WTC11 (cell line): Measurements from ENCODE around the gene DCUN1D3. TPM values are rescaled to one million over a fixed set of nuclear protein-coding genes. Genes with fewer than 3 reads are reported as not detected.
A peak's percentile ranks its signal among the peaks of the same experiment; 100 is the strongest.

Experiments used
- ATAC-seq: fragments of 200-7000 bp; cut with Tn5 transposase; 2 replicates; pipeline ENCODE4 v1.10.0; 2021; ENCODE audit warnings: mild to moderate bottlenecking, moderate library complexity
- CTCF ChIA-PET: fragments of 300-600 bp; sonication (Branson Sonifier 250); formaldehyde crosslinking; loops from one replicate; lab custom pipeline; 2021; ENCODE audit warnings: antibody characterized with exemption; lab: Charles Lee
- POLR2A ChIA-PET: fragments of 350-600 bp; sonication (Branson Sonifier 250); formaldehyde crosslinking; loops from one replicate; lab custom pipeline; 2021; ENCODE audit warnings: antibody characterized with exemption; lab: Charles Lee
- DNase-seq: peaks from one replicate; pipeline ENCODE4 v3.0.0; 2021; ENCODE audit warnings: low spot score
- H3K27ac Mint-ChIP-seq: 2 replicates; pipeline ENCODE4 v1.8.0; 2021; ENCODE audit warnings: mixed read lengths
- H3K27me3 Mint-ChIP-seq: 2 replicates; pipeline ENCODE4 v1.8.0; 2021; ENCODE audit warnings: low read depth, mild to moderate bottlenecking, moderate library complexity, mixed read lengths
- H3K36me3 Mint-ChIP-seq: 2 replicates; pipeline ENCODE4 v1.8.0; 2021; ENCODE audit warnings: mixed read lengths
- H3K4me1 Mint-ChIP-seq: 2 replicates; pipeline ENCODE4 v1.8.0; 2022; ENCODE audit warnings: mixed read lengths
- H3K4me3 Mint-ChIP-seq: 2 replicates; pipeline ENCODE4 v1.8.0; 2021; ENCODE audit warnings: mild to moderate bottlenecking, moderate library complexity, mixed read lengths
- H3K9me3 Mint-ChIP-seq: 2 replicates; pipeline ENCODE4 v1.8.0; 2021; ENCODE audit warnings: mixed read lengths
- ATF1 ChIP-seq: sonication (generic); formaldehyde crosslinking; IDR thresholded peaks from 2 replicates; pipeline ENCODE4 v1.8.1; 2023; ENCODE audit warnings: mild to moderate bottlenecking, moderate library complexity, missing genetic modification reagents
- CTCF ChIP-seq: fragments of 200-600 bp; IDR thresholded peaks from 2 replicates; pipeline ENCODE4 v1.8.0; 2022; ENCODE audit warnings: antibody characterized with exemption
- FOXJ3 ChIP-seq: sonication (generic); formaldehyde crosslinking; IDR thresholded peaks from 2 replicates; pipeline ENCODE4 v1.9.0; 2021; ENCODE audit warnings: missing genetic modification reagents, mild to moderate bottlenecking, borderline replicate concordance
- FOXP1 ChIP-seq: sonication (generic); formaldehyde crosslinking; IDR thresholded peaks from 2 replicates; pipeline ENCODE4 v1.8.0; 2022; ENCODE audit warnings: missing genetic modification reagents, mild to moderate bottlenecking, moderate library complexity, borderline replicate concordance
- FOXP4 ChIP-seq: sonication (generic); formaldehyde crosslinking; IDR thresholded peaks from 2 replicates; pipeline ENCODE4 v1.8.0; 2022; ENCODE audit warnings: mild to moderate bottlenecking, missing genetic modification reagents
- HMGXB4 ChIP-seq: sonication (generic); formaldehyde crosslinking; IDR thresholded peaks from 2 replicates; pipeline ENCODE4 v1.8.1; 2023; ENCODE audit warnings: mild to moderate bottlenecking, moderate library complexity, missing genetic modification reagents
- IRF1 ChIP-seq: sonication (generic); formaldehyde crosslinking; IDR thresholded peaks from 2 replicates; pipeline ENCODE4 v1.8.0; 2023; ENCODE audit warnings: missing genetic modification reagents
- JUN ChIP-seq: sonication (generic); formaldehyde crosslinking; IDR thresholded peaks from 2 replicates; pipeline ENCODE4 v1.8.0; 2023; ENCODE audit warnings: mild to moderate bottlenecking, missing genetic modification reagents
- MLX ChIP-seq: sonication (generic); formaldehyde crosslinking; IDR thresholded peaks from 2 replicates; pipeline ENCODE4 v1.8.1; 2023; ENCODE audit warnings: mild to moderate bottlenecking, missing genetic modification reagents, moderate library complexity
- MXD4 ChIP-seq: fragments of 250-450 bp; sonication (Bioruptor Pico); IDR thresholded peaks from 2 replicates; pipeline ENCODE4 v1.8.0; 2021; ENCODE audit warnings: mild to moderate bottlenecking, moderate library complexity, borderline replicate concordance
- NR2C2 ChIP-seq: sonication (generic); formaldehyde crosslinking; IDR thresholded peaks from 2 replicates; pipeline ENCODE4 v1.8.0; 2022; ENCODE audit warnings: mild to moderate bottlenecking, missing genetic modification reagents
- PREB ChIP-seq: sonication (generic); formaldehyde crosslinking; IDR thresholded peaks from 2 replicates; pipeline ENCODE4 v1.8.1; 2022; ENCODE audit warnings: mild to moderate bottlenecking, missing genetic modification reagents, moderate library complexity, borderline replicate concordance
- TCF7 ChIP-seq: sonication (generic); formaldehyde crosslinking; IDR thresholded peaks from 2 replicates; pipeline ENCODE4 v1.8.0; 2022; ENCODE audit warnings: mild to moderate bottlenecking, low read depth, missing genetic modification reagents, moderate library complexity
- TEAD4 ChIP-seq: sonication (generic); formaldehyde crosslinking; IDR thresholded peaks from 2 replicates; pipeline ENCODE4 v1.8.0; 2022; ENCODE audit warnings: mild to moderate bottlenecking, missing genetic modification reagents
- ZBTB21 ChIP-seq: sonication (generic); formaldehyde crosslinking; IDR thresholded peaks from 2 replicates; pipeline ENCODE4 v1.8.1; 2023; ENCODE audit warnings: mild to moderate bottlenecking, missing genetic modification reagents, borderline replicate concordance
- ZNF281 ChIP-seq: sonication (generic); formaldehyde crosslinking; IDR thresholded peaks from 2 replicates; pipeline ENCODE4 v1.8.0; 2023; ENCODE audit warnings: mild to moderate bottlenecking, missing genetic modification reagents
- ZNF532 ChIP-seq: fragments of 250-450 bp; sonication (Bioruptor Pico); IDR thresholded peaks from 2 replicates; pipeline ENCODE4 v1.9.0; 2021; ENCODE audit warnings: mild to moderate bottlenecking, borderline replicate concordance
- ZNF671 ChIP-seq: fragments of 250-450 bp; sonication (Bioruptor Pico); IDR thresholded peaks from 2 replicates; pipeline ENCODE4 v1.8.0; 2021; ENCODE audit warnings: mild to moderate bottlenecking
- total RNA-seq: library from RNA; stranded (reverse); gene quantifications from 3 replicates; pipeline ENCODE4 v1.2.3, GENCODE V29; 2021

The DCUN1D3 gene
- total RNA-seq, 1 experiment from 2014 or later: 14.7 TPM

GRCh38 chr16:20807862-20808261 lies 92.3 kb downstream of the DCUN1D3 start (continued):
- TF ChIP-seq CTCF: no peak

- Mint-ChIP-seq H3K27ac (peak within 1 kb of the TSS; percentile 98), H3K9me3 (no peaks in the 10 kb centered on the region), H3K27me3 (no peaks in the 10 kb centered on the region; the same call in 1 of the 2 replicates), H3K4me1 (peaks cover 15% of the 10 kb centered on the region), H3K4me3 (peak within 1 kb of the TSS; percentile 97), H3K36me3 (no peaks in the 10 kb centered on the region)
- CTCF ChIA-PET: interaction anchor here (0.8 to 1.8 kb wide), 11 partner anchors 10 to 495 kb away, joined by 3 to 9 read pairs (median 4); no protein-coding TSS in a partner anchor
- peak; percentile 91 for DNase-seq
- peak; percentile 88 for ATAC-seq
- POLR2A ChIA-PET: interaction anchor here (0.5 to 1.2 kb wide), 9 partner anchors 10 to 274 kb away, joined by 3 to 7 read pairs (median 4); partner anchors contain the start of genes DCUN1D3, LYRM1 and THUMPD1
- TF ChIP-seq FOXP4 (CRISPR knock-in tag): peak; percentile 29; the same call in 1 of the 2 replicates
- TF ChIP-seq ZBTB21 (CRISPR knock-in tag): no peak
- TF ChIP-seq MXD4: no peak
- no peak for TF ChIP-seq ZNF281 (CRISPR knock-in tag)
- 0 out of 2 replicates have a peak, but pooled peaks have one; percentile 8 for TF ChIP-seq PREB (CRISPR knock-in tag)
- TF ChIP-seq TCF7 (CRISPR knock-in tag): no peak
- no peak for TF ChIP-seq ATF1
- no peak for TF ChIP-seq TEAD4 (CRISPR knock-in tag)
- TF ChIP-seq FOXP1 (CRISPR knock-in tag): peak; percentile 95
- TF ChIP-seq ZNF671 (CRISPR knock-in tag): no peak
- TF ChIP-seq IRF1 (CRISPR knock-in tag): no peak
- no peak for TF ChIP-seq MLX
- TF ChIP-seq JUN (CRISPR knock-in tag): no peak
- TF ChIP-seq HMGXB4 (CRISPR knock-in tag): peak; percentile 74
- no peak for TF ChIP-seq NR2C2 (CRISPR knock-in tag)
- no peak for TF ChIP-seq ZNF532
- TF ChIP-seq FOXJ3 (CRISPR knock-in tag): no peak
Measured at GRCh38 chr16:20806168-20807050, 93.7 kb downstream of the DCUN1D3 start, which contains the start of the genes ERI2 and REXO5. TSS of gene ERI2 (minus strand) at chr16:20806472. CDS start at chr16:20806430, 42 bp downstream. TSS of gene REXO5 (plus strand) at chr16:20806527. CDS start at chr16:20806954, 427 bp downstream.
